Measurements from ENCODE around the gene RPL19.

GRCh38 chr17:39230361-39230760 is 30.3 kb downstream of the RPL19 start:
- no peak for TF ChIP-seq POLR2A (IDR thresholded peaks at IDR 0.05; ENCODE audit: low read depth, low read length)
- no peak for TF ChIP-seq PAX5 (IDR thresholded peaks at IDR 0.05; ENCODE audit: insufficient read depth, low read length, severe bottlenecking)
- no peak for TF ChIP-seq SPI1 (IDR thresholded peaks at IDR 0.05; ENCODE audit: low read depth, low read length)

Data from GM12891 (cell line).